PC-3 (cell line): ENCODE data around the gene ACOXL. TPM values are rescaled to one million over a fixed set of nuclear protein-coding genes. Genes with fewer than 3 reads are reported as not detected.

Experiments
- ATAC-seq: fragments of 200-7000 bp; cut with Tn5 transposase; 2 replicates; pipeline ENCODE4 v1.9.1; 2020; ENCODE audit warnings: mild to moderate bottlenecking, moderate library complexity
- BruUV-seq: library from RNA; stranded (reverse); fragments of 400-500 nt; replicated peaks from 2 replicates; lab custom pipeline; 2021; lab: Mats Ljungman, UMichigan
- CTCF ChIA-PET: fragments of 300-600 bp; sonication (Branson Sonifier 250); formaldehyde crosslinking; loops from one replicate; lab custom pipeline; 2022; ENCODE audit warnings: antibody characterized with exemption; lab: Charles Lee
- POLR2A ChIA-PET: fragments of 300-600 bp; sonication (Branson Sonifier 250); formaldehyde crosslinking; loops from one replicate; lab custom pipeline; 2022; ENCODE audit warnings: antibody characterized with exemption; ENCODE audit not compliant: unreplicated experiment; lab: Charles Lee
- DNase-seq: peaks from one replicate; pipeline ENCODE4 v3.0.0-alpha.2; 2015
- H2AFZ ChIP-seq: fragments of 300-600 bp; sonication (generic); 2 replicates; pipeline ENCODE4 v1.6.0; 2016; ENCODE audit warnings: antibody characterized with exemption, low read length
- H3F3A ChIP-seq: fragments of 300-600 bp; sonication (generic); one replicate; pipeline ENCODE4 v1.6.0; 2017; ENCODE audit warnings: antibody characterized with exemption, low read length, control low read depth, mild to moderate bottlenecking; ENCODE audit not compliant: unreplicated experiment
- H3K27ac ChIP-seq: fragments of 300-600 bp; sonication (generic); 2 replicates; pipeline ENCODE4 v1.5.1; 2016; ENCODE audit warnings: mild to moderate bottlenecking, low read length
- H3K27me3 ChIP-seq: fragments of 300-600 bp; sonication (generic); 2 replicates; pipeline ENCODE4 v1.6.1; 2016; ENCODE audit warnings: low read length, mixed read lengths
- H3K36me3 ChIP-seq: fragments of 300-600 bp; sonication (generic); 2 replicates; pipeline ENCODE4 v1.6.1; 2016; ENCODE audit warnings: low read depth, mixed run types, low read length, mixed read lengths
- H3K4me1 ChIP-seq: fragments of 300-600 bp; sonication (generic); 2 replicates; pipeline ENCODE4 v1.5.1; 2016; ENCODE audit warnings: low read length; ENCODE audit not compliant: insufficient read depth
- H3K4me2 ChIP-seq: fragments of 300-600 bp; sonication (generic); 2 replicates; pipeline ENCODE4 v1.6.0; 2016; ENCODE audit warnings: low read length
- H3K4me3 ChIP-seq: fragments of 300-600 bp; sonication (generic); 2 replicates; pipeline ENCODE4 v1.5.1; 2016; ENCODE audit warnings: mild to moderate bottlenecking, low read length, mixed read lengths
- H3K79me2 ChIP-seq: fragments of 300-600 bp; sonication (generic); 2 replicates; pipeline ENCODE4 v1.6.1; 2017; ENCODE audit warnings: low read length, mixed read lengths
- H3K9ac ChIP-seq: fragments of 300-600 bp; sonication (generic); 2 replicates; pipeline ENCODE4 v1.6.0; 2016; ENCODE audit warnings: mild to moderate bottlenecking, low read length
- H3K9me2 ChIP-seq: fragments of 300-600 bp; sonication (generic); replicated peaks from 2 replicates; pipeline ENCODE4 v1.6.1; 2016; ENCODE audit warnings: mixed run types, low read length, mixed read lengths
- H3K9me3 ChIP-seq: fragments of 300-600 bp; sonication (generic); 2 replicates; pipeline ENCODE4 v1.6.1; 2016; ENCODE audit warnings: low read length, mixed read lengths
- H4K20me1 ChIP-seq: fragments of 300-600 bp; sonication (generic); 2 replicates; pipeline ENCODE4 v1.6.1; 2016; ENCODE audit warnings: low read length, mixed read lengths
- EZH2 ChIP-seq: fragments of 300-600 bp; sonication (generic); IDR thresholded peaks from one replicate; pipeline ENCODE4 v1.6.1; 2017; ENCODE audit warnings: antibody characterized with exemption, mild to moderate bottlenecking, low read length; ENCODE audit not compliant: unreplicated experiment
- EZH2phosphoT487 ChIP-seq: fragments of 300-600 bp; sonication (generic); IDR thresholded peaks from 2 replicates; pipeline ENCODE4 v1.6.1; 2018; ENCODE audit warnings: mild to moderate bottlenecking, antibody characterized with exemption, low read length, borderline replicate concordance
- intact Hi-C: fragments of 100-400 bp; cut with micrococcal nuclease; formaldehyde crosslinking; loops from 2 replicates; pipeline ENCODE4 v1.9.0; 2023
- total RNA-seq: library from RNA; depleted of rRNA; stranded (reverse); fragments of >200 nt; gene quantifications from 2 replicates; pipeline ENCODE4 v1.2.3, GENCODE V29; 2014
- TF ChIP-seq, protein P1 (sequence below): fragments of 300-600 bp; sonication (generic); conservative IDR thresholded peaks from 2 replicates; pipeline ENCODE4 v1.5.1; 2017; ENCODE audit warnings: antibody characterized with exemption, low read depth, mild to moderate bottlenecking, low read length

Gene ACOXL
- total RNA-seq, 1 experiment from 2014 or later = 16.3 TPM

DNA sequence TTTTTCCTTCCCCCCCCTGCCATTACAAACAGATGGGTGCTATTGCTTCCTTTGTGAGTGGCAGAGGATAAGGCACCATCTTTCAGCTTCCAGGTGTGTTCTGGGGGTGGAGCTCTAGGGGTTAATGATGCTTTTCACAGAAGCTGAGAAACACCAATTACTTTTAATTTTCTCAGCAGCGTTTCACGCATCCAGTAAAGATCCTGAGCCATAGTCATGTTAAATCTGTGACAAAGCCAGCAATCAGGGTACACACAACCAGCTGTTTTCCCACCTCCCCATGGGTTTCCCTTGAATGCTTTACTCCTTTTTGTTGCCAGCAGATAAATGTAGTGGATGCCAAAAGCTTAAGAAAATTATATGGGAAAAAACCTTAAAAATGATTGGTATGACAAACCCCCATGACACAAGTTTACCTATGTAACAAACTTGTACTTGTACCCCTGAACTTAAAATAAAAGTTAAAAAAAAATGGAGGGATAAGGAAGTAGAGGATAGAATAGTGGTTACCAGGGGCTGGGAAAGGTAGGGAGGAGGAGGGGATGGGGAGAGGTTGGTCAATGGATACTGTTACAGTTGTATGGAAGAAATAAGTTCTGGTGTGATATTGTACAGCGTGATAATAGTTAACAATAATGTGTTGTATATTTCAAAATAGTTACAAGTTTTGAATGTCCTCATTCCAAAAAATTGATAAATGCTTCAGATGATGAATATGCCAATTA is 70.0 kb downstream of the ACOXL start:
- no peak overlapping the region for H3K4me2 ChIP-seq

DNA sequence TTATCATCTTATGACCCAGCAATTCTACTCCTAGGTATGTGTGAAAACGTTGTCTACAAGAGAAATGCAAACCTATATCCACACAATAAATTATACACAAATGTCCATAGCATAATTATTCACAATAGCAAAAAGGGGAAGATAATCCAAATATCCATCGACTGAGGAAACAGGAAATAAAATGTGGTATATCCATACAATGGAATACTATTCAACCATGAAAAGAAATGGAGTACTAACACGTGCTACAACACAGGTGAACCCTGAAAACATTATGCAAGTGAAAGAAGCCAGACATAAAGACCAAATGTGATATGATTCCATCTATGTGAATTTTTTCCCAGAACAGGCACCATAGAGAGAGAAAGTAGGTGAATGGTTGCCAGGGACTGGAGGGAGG is 72.1 kb downstream of the ACOXL start:
- Histone ChIP-seq H3K9me3 (no peaks in the 10 kb centered on the region), H3K9me2 (no peaks in the 10 kb centered on the region), H3K79me2 (no peaks in the 10 kb centered on the region), H4K20me1 (no peaks in the 10 kb centered on the region), H3F3A (no peaks in the 10 kb centered on the region), H3K36me3 (peaks cover 9% of the 10 kb centered on the region), H3K4me2 (no peak overlapping the region), H3K9ac (no peak overlapping the region), H3K4me1 (no peaks in the 10 kb centered on the region), H3K27me3 (no peaks in the 10 kb centered on the region), H3K27ac (no peak overlapping the region), H3K4me3 (no peak overlapping the region), H2AFZ (no peak overlapping the region)
- BruUV-seq = no TSS peak
- ChIA-PET POLR2A (no interaction called here), CTCF (no interaction called here)
- intact Hi-C loops = no loop called here
- TF ChIP-seq EZH2phosphoT487 = no peak
- TF ChIP-seq EZH2 = no peak
- TF ChIP-seq, protein P1, sequence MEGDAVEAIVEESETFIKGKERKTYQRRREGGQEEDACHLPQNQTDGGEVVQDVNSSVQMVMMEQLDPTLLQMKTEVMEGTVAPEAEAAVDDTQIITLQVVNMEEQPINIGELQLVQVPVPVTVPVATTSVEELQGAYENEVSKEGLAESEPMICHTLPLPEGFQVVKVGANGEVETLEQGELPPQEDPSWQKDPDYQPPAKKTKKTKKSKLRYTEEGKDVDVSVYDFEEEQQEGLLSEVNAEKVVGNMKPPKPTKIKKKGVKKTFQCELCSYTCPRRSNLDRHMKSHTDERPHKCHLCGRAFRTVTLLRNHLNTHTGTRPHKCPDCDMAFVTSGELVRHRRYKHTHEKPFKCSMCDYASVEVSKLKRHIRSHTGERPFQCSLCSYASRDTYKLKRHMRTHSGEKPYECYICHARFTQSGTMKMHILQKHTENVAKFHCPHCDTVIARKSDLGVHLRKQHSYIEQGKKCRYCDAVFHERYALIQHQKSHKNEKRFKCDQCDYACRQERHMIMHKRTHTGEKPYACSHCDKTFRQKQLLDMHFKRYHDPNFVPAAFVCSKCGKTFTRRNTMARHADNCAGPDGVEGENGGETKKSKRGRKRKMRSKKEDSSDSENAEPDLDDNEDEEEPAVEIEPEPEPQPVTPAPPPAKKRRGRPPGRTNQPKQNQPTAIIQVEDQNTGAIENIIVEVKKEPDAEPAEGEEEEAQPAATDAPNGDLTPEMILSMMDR = no peak
- no peak for DNase-seq
- no peak for ATAC-seq

More for the DNA sequence above, 70.0 kb downstream of the ACOXL start:
- Histone ChIP-seq H4K20me1 (no peaks in the 10 kb centered on the region), H3K4me1 (no peaks in the 10 kb centered on the region), H3K9me3 (no peaks in the 10 kb centered on the region), H3K4me3 (no peak overlapping the region), H3K27me3 (no peaks in the 10 kb centered on the region), H3K79me2 (no peaks in the 10 kb centered on the region), H3K9ac (no peak overlapping the region), H3K9me2 (no peaks in the 10 kb centered on the region), H3F3A (no peaks in the 10 kb centered on the region), H2AFZ (no peak overlapping the region), H3K36me3 (peaks cover 14% of the 10 kb centered on the region), H3K27ac (no peak overlapping the region)
- BruUV-seq = no TSS peak
- ChIA-PET POLR2A (no interaction called here), CTCF (no interaction called here)
- TF ChIP-seq EZH2phosphoT487 (no peak), EZH2 (no peak)
- TF ChIP-seq, protein P1 = no peak
- DNase-seq (no peak), ATAC-seq (no peak)
- intact Hi-C loops = no loop called here

DNA sequence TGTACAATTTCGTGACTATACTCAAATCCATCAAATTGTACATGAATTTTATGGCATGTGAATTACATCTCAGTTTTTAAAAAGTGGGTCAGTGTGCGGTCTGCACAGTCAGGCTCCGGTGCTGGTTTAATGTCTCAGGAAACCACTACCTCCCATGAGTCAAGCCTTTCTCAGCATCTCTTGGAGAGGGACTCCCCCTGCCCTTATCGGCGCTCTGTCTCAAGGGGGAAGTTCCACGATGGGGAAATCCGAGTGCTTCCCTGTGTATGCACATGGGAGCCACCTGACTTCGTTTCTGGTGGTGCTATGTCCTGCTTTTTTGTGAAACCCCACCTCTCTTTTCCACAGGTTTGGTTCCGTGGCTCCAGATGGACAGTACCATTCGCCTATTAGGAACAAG is 72.5 kb downstream of the ACOXL start:
- H3K36me3 ChIP-seq = peaks cover 6% of the 10 kb centered on the region; the same call in 1 of the 2 replicates
- no TSS peak for BruUV-seq
- H3K9me2 ChIP-seq = no peaks in the 10 kb centered on the region
- no peaks in the 10 kb centered on the region for H3F3A ChIP-seq
- no peak overlapping the region for H3K4me2 ChIP-seq
- no peak overlapping the region for H3K4me3 ChIP-seq
- ATAC-seq = no peak
- ChIA-PET POLR2A (no interaction called here), CTCF (no interaction called here)
- H3K27ac ChIP-seq = no peak overlapping the region
- H3K9me3 ChIP-seq = no peaks in the 10 kb centered on the region
- no peak overlapping the region for H3K9ac ChIP-seq
- H3K27me3 ChIP-seq = no peaks in the 10 kb centered on the region
- no peak overlapping the region for H2AFZ ChIP-seq
- H3K4me1 ChIP-seq = no peaks in the 10 kb centered on the region
- DNase-seq = no peak
- intact Hi-C loops = no loop called here
- TF ChIP-seq EZH2phosphoT487 = no peak
- TF ChIP-seq EZH2 = no peak
- TF ChIP-seq, protein P1 = no peak
- no peaks in the 10 kb centered on the region for H3K79me2 ChIP-seq
- H4K20me1 ChIP-seq = no peaks in the 10 kb centered on the region
